ENCODE measurements around the gene ZNF611. TPM values are rescaled to one million over a fixed set of nuclear protein-coding genes. Genes with fewer than 3 reads are reported as not detected.

ZNF611 gene
- total and polyA plus RNA-seq, 9 of the 15 experiments (the other 6 are each of a cell fraction or from before 2014, with no cell fraction given) = 3.7 to 29.6 (median 12.8) TPM

DNA sequence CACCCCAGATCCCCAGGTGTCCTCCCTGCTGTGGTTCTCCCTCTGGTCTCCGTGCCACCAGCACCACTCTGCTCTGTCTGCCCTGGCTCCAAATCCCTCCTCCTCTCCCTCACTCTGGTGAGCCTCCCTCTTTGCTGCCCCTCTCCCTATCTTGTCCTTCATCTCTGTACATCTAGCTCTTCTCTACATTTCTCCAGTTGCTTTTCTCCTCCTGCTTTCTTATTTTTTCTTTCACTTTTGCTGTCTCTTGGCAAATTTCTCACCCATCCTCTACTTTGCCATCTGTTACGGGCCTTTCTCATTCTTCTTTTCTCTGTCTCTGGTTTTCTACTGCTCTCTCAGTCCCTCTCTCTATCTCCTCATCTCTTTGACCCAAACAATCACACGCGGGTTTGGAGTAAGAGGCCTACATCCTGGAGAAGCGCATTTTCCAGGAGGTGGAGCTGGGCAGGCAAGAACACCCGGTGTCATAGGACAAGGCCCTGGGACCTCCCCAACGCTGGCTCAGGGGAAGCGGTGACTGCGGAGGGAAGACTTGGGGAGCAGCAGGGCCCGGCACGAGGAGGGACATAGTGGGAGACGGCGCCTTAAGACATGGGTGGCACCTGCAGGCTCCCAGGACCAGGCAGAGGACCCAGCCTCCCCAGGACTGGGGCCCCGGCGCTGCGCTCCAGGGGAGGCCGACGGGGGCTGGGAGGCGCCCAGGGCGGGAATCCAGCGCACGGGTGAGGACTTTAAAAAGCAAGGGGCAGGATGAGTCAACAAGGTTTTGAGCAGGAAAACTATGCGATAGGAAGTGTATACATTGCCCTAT lies 9.9 kb downstream of the ZNF611 start (continued):
- peak; percentile 25 for TF ChIP-seq RBBP5 (IDR thresholded peaks at IDR 0.05; ENCODE audit: borderline replicate concordance, insufficient read depth, low read length, poor library complexity, severe bottlenecking)
- 0 out of 2 replicates have a peak, but pooled peaks have one; percentile 12 for TF ChIP-seq HDAC2 (IDR thresholded peaks at IDR 0.05)
- 0 out of 2 replicates have a peak, but pooled peaks have one; percentile 50 for TF ChIP-seq LARP7 (IDR thresholded peaks at IDR 0.05)
- no peak for TF ChIP-seq HDAC6 (IDR thresholded peaks at IDR 0.05; ENCODE audit: low read depth, low read length)
- TF ChIP-seq CEBPG (CRISPR knock-in tag; IDR thresholded peaks at IDR 0.05) = no peak
- TF ChIP-seq CEBPG (tag; conservative IDR thresholded peaks at IDR 0.05 in 1 of 2, IDR thresholded peaks at IDR 0.05 in 1 of 2) = no peak
- TF ChIP-seq, protein P1, sequence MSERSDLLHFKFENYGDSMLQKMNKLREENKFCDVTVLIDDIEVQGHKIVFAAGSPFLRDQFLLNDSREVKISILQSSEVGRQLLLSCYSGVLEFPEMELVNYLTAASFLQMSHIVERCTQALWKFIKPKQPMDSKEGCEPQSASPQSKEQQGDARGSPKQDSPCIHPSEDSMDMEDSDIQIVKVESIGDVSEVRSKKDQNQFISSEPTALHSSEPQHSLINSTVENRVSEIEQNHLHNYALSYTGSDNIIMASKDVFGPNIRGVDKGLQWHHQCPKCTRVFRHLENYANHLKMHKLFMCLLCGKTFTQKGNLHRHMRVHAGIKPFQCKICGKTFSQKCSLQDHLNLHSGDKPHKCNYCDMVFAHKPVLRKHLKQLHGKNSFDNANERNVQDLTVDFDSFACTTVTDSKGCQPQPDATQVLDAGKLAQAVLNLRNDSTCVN (CRISPR knock-in tag; IDR thresholded peaks at IDR 0.05) = peak; percentile 2; the same call in 1 of the 2 replicates
- TF ChIP-seq, protein P2, sequence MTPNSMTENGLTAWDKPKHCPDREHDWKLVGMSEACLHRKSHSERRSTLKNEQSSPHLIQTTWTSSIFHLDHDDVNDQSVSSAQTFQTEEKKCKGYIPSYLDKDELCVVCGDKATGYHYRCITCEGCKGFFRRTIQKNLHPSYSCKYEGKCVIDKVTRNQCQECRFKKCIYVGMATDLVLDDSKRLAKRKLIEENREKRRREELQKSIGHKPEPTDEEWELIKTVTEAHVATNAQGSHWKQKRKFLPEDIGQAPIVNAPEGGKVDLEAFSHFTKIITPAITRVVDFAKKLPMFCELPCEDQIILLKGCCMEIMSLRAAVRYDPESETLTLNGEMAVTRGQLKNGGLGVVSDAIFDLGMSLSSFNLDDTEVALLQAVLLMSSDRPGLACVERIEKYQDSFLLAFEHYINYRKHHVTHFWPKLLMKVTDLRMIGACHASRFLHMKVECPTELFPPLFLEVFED (CRISPR knock-in tag; conservative IDR thresholded peaks at IDR 0.05) = peak; percentile 15; the same call in 1 of the 2 replicates
- TF ChIP-seq, protein P3, sequence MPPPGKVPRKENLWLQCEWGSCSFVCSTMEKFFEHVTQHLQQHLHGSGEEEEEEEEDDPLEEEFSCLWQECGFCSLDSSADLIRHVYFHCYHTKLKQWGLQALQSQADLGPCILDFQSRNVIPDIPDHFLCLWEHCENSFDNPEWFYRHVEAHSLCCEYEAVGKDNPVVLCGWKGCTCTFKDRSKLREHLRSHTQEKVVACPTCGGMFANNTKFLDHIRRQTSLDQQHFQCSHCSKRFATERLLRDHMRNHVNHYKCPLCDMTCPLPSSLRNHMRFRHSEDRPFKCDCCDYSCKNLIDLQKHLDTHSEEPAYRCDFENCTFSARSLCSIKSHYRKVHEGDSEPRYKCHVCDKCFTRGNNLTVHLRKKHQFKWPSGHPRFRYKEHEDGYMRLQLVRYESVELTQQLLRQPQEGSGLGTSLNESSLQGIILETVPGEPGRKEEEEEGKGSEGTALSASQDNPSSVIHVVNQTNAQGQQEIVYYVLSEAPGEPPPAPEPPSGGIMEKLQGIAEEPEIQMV (tag; conservative IDR thresholded peaks at IDR 0.05; ENCODE audit: low read depth) = no peak
- TF ChIP-seq ETV5 (CRISPR knock-in tag; IDR thresholded peaks at IDR 0.05; ENCODE audit: low read depth) = no peak
- no peak for TF ChIP-seq FOXA3 (CRISPR knock-in tag; conservative IDR thresholded peaks at IDR 0.05 in 1 of 2, IDR thresholded peaks at IDR 0.05 in 1 of 2)
- no peak for TF ChIP-seq ZNF24 (IDR thresholded peaks at IDR 0.05)
- TF ChIP-seq, protein P4, sequence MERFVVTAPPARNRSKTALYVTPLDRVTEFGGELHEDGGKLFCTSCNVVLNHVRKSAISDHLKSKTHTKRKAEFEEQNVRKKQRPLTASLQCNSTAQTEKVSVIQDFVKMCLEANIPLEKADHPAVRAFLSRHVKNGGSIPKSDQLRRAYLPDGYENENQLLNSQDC (CRISPR knock-in tag; IDR thresholded peaks at IDR 0.05) = no peak
- TF ChIP-seq ZNF347 (CRISPR knock-in tag; IDR thresholded peaks at IDR 0.05; ENCODE audit: low read depth) = no peak
- TF ChIP-seq, protein P5, sequence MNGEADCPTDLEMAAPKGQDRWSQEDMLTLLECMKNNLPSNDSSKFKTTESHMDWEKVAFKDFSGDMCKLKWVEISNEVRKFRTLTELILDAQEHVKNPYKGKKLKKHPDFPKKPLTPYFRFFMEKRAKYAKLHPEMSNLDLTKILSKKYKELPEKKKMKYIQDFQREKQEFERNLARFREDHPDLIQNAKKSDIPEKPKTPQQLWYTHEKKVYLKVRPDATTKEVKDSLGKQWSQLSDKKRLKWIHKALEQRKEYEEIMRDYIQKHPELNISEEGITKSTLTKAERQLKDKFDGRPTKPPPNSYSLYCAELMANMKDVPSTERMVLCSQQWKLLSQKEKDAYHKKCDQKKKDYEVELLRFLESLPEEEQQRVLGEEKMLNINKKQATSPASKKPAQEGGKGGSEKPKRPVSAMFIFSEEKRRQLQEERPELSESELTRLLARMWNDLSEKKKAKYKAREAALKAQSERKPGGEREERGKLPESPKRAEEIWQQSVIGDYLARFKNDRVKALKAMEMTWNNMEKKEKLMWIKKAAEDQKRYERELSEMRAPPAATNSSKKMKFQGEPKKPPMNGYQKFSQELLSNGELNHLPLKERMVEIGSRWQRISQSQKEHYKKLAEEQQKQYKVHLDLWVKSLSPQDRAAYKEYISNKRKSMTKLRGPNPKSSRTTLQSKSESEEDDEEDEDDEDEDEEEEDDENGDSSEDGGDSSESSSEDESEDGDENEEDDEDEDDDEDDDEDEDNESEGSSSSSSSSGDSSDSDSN (IDR thresholded peaks at IDR 0.05; ENCODE audit: borderline replicate concordance in 1 of 2, low read depth in 2 of 2, low read length in 2 of 2) = no peak
- TF ChIP-seq POLR2AphosphoS5 (IDR thresholded peaks at IDR 0.05; ENCODE audit: control insufficient read depth, insufficient read depth, low read depth, low read length) = no peak
- no peak for TF ChIP-seq SMAD2 (IDR thresholded peaks at IDR 0.05; ENCODE audit: low read depth, low read length)
- TF ChIP-seq POLR2G (IDR thresholded peaks at IDR 0.05; ENCODE audit: low read depth, low read length) = peak; percentile 79
- no peak for TF ChIP-seq TFAM (CRISPR knock-in tag; conservative IDR thresholded peaks at IDR 0.05)

All from K562 (cell line).